GM23338 (cell line): ENCODE data around the gene IFNLR1.

Source experiments
- EZH2 ChIP-seq: fragments of 200-600 bp; sonication (generic); IDR thresholded peaks from one replicate; pipeline ENCODE4 v1.8.0; 2017; ENCODE audit warnings: antibody characterized with exemption, mild to moderate bottlenecking, low read depth; ENCODE audit not compliant: unreplicated experiment
- EZH2phosphoT487 ChIP-seq: fragments of 200-600 bp; sonication (generic); IDR thresholded peaks from one replicate; pipeline ENCODE4 v1.8.1; 2018; ENCODE audit warnings: antibody characterized with exemption; ENCODE audit not compliant: unreplicated experiment
- POLR2AphosphoS5 ChIP-seq: IDR thresholded peaks from 2 replicates; pipeline ENCODE4 v1.6.1; 2016; ENCODE audit warnings: antibody characterized with exemption, low read depth
- TF ChIP-seq, protein P1 (sequence below), 2 experiments: fragments of 200-600 bp in 1 of 2; sonication (generic) in 1 of 2; conservative IDR thresholded peaks; 2 replicates each; pipeline versions ENCODE4 v1.5.1 to v1.6.1; 2016 to 2017; ENCODE audit warnings: antibody characterized with exemption in 2 of 2, low read depth in 2 of 2, mild to moderate bottlenecking in 2 of 2, moderate library complexity in 1 of 2
- TF ChIP-seq, protein P2 (sequence below): IDR thresholded peaks from one replicate; pipeline ENCODE4 v1.6.1; 2018; ENCODE audit warnings: antibody characterized with exemption; ENCODE audit not compliant: unreplicated experiment

DNA sequence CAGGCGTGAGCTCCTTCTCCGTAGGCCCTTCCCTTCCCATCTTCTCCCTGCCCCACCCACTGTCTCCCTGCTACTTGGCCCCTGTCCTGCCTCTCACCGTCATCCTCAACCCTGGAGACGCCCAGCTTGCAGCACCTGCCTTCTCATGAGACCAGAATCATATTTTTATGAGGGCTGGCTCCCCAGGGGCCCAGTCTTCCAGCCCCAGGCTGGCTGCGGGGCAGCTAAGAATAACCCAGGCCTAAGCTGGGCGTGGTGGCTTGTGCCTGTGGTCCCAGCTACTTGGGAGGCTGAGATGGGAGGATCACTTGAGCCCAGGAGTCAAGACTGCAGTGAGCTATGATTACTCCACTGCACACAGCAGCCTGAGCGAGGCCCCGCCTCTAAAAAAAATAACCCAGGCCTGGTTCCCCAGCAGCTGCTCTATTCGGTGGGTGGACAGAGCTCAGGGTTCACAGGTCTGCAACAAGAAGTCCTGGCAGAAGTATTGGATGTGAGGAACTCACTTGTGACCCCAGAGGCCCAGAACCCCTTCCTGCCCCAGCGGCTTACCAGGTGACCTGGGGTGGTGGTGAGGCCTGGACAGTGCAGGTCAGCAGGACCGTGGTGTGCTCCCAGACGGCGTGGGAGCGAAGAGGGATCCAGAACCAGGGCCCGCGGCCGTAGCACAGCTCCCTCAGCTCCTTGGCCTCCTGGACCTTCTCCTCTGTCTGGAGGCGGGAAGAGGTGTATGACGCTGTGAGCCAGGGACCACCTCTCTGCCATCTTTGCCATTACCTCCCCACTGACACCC lies 81.5 kb downstream of the IFNLR1 start:
- TF ChIP-seq, protein P1, sequence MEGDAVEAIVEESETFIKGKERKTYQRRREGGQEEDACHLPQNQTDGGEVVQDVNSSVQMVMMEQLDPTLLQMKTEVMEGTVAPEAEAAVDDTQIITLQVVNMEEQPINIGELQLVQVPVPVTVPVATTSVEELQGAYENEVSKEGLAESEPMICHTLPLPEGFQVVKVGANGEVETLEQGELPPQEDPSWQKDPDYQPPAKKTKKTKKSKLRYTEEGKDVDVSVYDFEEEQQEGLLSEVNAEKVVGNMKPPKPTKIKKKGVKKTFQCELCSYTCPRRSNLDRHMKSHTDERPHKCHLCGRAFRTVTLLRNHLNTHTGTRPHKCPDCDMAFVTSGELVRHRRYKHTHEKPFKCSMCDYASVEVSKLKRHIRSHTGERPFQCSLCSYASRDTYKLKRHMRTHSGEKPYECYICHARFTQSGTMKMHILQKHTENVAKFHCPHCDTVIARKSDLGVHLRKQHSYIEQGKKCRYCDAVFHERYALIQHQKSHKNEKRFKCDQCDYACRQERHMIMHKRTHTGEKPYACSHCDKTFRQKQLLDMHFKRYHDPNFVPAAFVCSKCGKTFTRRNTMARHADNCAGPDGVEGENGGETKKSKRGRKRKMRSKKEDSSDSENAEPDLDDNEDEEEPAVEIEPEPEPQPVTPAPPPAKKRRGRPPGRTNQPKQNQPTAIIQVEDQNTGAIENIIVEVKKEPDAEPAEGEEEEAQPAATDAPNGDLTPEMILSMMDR (conservative IDR thresholded peaks at IDR 0.05; ENCODE audit: low read depth in 2 of 2) = no peak
- TF ChIP-seq POLR2AphosphoS5 = no peak
- TF ChIP-seq EZH2phosphoT487 = no peak
- TF ChIP-seq EZH2 = no peak
- TF ChIP-seq, protein P2, sequence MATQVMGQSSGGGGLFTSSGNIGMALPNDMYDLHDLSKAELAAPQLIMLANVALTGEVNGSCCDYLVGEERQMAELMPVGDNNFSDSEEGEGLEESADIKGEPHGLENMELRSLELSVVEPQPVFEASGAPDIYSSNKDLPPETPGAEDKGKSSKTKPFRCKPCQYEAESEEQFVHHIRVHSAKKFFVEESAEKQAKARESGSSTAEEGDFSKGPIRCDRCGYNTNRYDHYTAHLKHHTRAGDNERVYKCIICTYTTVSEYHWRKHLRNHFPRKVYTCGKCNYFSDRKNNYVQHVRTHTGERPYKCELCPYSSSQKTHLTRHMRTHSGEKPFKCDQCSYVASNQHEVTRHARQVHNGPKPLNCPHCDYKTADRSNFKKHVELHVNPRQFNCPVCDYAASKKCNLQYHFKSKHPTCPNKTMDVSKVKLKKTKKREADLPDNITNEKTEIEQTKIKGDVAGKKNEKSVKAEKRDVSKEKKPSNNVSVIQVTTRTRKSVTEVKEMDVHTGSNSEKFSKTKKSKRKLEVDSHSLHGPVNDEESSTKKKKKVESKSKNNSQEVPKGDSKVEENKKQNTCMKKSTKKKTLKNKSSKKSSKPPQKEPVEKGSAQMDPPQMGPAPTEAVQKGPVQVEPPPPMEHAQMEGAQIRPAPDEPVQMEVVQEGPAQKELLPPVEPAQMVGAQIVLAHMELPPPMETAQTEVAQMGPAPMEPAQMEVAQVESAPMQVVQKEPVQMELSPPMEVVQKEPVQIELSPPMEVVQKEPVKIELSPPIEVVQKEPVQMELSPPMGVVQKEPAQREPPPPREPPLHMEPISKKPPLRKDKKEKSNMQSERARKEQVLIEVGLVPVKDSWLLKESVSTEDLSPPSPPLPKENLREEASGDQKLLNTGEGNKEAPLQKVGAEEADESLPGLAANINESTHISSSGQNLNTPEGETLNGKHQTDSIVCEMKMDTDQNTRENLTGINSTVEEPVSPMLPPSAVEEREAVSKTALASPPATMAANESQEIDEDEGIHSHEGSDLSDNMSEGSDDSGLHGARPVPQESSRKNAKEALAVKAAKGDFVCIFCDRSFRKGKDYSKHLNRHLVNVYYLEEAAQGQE = no peak
